ENCODE results near the gene PDE7B.

DNA sequence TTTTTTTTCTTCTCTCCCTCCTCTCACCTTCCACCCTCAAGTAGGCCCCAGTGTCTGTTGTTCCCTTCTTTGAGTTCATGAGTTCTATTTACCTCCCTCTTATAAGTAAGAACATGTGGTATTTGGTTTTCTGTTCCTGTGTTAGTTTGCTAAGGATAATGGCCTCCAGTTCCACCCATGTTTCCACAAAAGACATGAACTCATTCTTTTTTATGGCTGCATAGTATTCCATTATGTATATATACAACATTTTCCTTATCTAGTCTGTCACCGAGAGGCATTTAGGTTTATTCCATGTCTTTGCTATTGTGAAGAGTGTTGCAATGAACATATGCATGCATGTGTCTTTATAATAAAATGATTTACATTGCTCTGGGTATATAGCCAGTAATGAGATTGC lies 147.9 kb downstream of the PDE7B start:
- TF ChIP-seq, protein P1, sequence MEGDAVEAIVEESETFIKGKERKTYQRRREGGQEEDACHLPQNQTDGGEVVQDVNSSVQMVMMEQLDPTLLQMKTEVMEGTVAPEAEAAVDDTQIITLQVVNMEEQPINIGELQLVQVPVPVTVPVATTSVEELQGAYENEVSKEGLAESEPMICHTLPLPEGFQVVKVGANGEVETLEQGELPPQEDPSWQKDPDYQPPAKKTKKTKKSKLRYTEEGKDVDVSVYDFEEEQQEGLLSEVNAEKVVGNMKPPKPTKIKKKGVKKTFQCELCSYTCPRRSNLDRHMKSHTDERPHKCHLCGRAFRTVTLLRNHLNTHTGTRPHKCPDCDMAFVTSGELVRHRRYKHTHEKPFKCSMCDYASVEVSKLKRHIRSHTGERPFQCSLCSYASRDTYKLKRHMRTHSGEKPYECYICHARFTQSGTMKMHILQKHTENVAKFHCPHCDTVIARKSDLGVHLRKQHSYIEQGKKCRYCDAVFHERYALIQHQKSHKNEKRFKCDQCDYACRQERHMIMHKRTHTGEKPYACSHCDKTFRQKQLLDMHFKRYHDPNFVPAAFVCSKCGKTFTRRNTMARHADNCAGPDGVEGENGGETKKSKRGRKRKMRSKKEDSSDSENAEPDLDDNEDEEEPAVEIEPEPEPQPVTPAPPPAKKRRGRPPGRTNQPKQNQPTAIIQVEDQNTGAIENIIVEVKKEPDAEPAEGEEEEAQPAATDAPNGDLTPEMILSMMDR (IDR thresholded peaks at IDR 0.05), result no peak
- no peak for TF ChIP-seq EP300 (IDR thresholded peaks at IDR 0.05)
